Neural cell (in vitro differentiated cells): Measurements from ENCODE around the gene BCO1. TPM values are rescaled to one million over a fixed set of nuclear protein-coding genes. Genes with fewer than 3 reads are reported as not detected.

ENCODE experiments used
- H2AFZ ChIP-seq: fragments of 200-600, 300-800 bp; sonication (generic), shearing (Covaris generic); 2 replicates; pipeline ENCODE4 v1.6.0; 2014; ENCODE audit warnings: low read depth, mild to moderate bottlenecking, antibody characterized with exemption, low read length, moderate library complexity
- H3F3A ChIP-seq: fragments of 200-600 bp; shearing (Covaris generic); 2 replicates; pipeline ENCODE4 v1.6.1; 2016; ENCODE audit warnings: mild to moderate bottlenecking, moderate library complexity, mixed read lengths, antibody characterized with exemption, low read length; ENCODE audit not compliant: insufficient read depth, poor library complexity, severe bottlenecking
- H3K27ac ChIP-seq: fragments of 200-600, 300-800 bp; sonication (generic), shearing (Covaris generic); 2 replicates; pipeline ENCODE4 v1.5.1; 2014; ENCODE audit warnings: mild to moderate bottlenecking, low read length, moderate library complexity
- H3K27me3 ChIP-seq: fragments of 300-800, 200-600 bp; sonication (generic), shearing (Covaris generic); 2 replicates; pipeline ENCODE4 v1.6.0; 2014; ENCODE audit warnings: mild to moderate bottlenecking, low read depth, low read length, moderate library complexity; ENCODE audit not compliant: insufficient read depth
- H3K36me3 ChIP-seq: fragments of 300-800, 200-600 bp; sonication (generic), shearing (Covaris generic); 2 replicates; pipeline ENCODE4 v1.5.1; 2014; ENCODE audit warnings: mild to moderate bottlenecking, antibody characterized with exemption, low read length, moderate library complexity; ENCODE audit not compliant: insufficient read depth
- H3K4me2 ChIP-seq: fragments of 300-800, 200-600 bp; sonication (generic), shearing (Covaris generic); 2 replicates; pipeline ENCODE4 v1.6.0; 2014; ENCODE audit warnings: mild to moderate bottlenecking, low read length
- H3K4me3 ChIP-seq: fragments of 300-800, 200-600 bp; sonication (generic), shearing (Covaris generic); 2 replicates; pipeline ENCODE4 v1.5.1; 2014; ENCODE audit warnings: mild to moderate bottlenecking, low read length, moderate library complexity
- H3K79me2 ChIP-seq: fragments of 200-600 bp; shearing (Covaris generic); replicated peaks from 2 replicates; pipeline ENCODE4 v1.6.0; 2014; ENCODE audit warnings: mild to moderate bottlenecking, low read length, moderate library complexity; ENCODE audit not compliant: insufficient read depth
- H3K9ac ChIP-seq: fragments of 300-800, 200-600 bp; sonication (generic), shearing (Covaris generic); 2 replicates; pipeline ENCODE4 v1.6.1; 2016; ENCODE audit warnings: mild to moderate bottlenecking, low read length, mixed read lengths
- H3K9me2 ChIP-seq: fragments of 200-600 bp; shearing (Covaris generic); 2 replicates; pipeline ENCODE4 v1.6.1; 2016; ENCODE audit warnings: mild to moderate bottlenecking, low read length, mixed read lengths; ENCODE audit not compliant: insufficient read depth
- H3K9me3 ChIP-seq: fragments of 200-600, 300-800 bp; sonication (generic), shearing (Covaris generic); 2 replicates; pipeline ENCODE4 v1.6.1; 2016; ENCODE audit warnings: mild to moderate bottlenecking, mixed run types, low read length, moderate library complexity, mixed read lengths
- H4K20me1 ChIP-seq: fragments of 200-600 bp; shearing (Covaris generic); 2 replicates; pipeline ENCODE4 v1.6.1; 2016; ENCODE audit warnings: mild to moderate bottlenecking, mixed run types; ENCODE audit not compliant: insufficient read depth
- CTCF ChIP-seq: fragments of 450-650 bp; IDR thresholded peaks from 2 replicates; pipeline ENCODE4 v1.5.1; 2014; ENCODE audit warnings: antibody characterized with exemption, mild to moderate bottlenecking, moderate library complexity; ENCODE audit not compliant: poor library complexity, severe bottlenecking
- EP300 ChIP-seq: fragments of 450-650 bp; conservative IDR thresholded peaks from 2 replicates; pipeline ENCODE4 v1.6.1; 2014; ENCODE audit warnings: antibody characterized with exemption, mild to moderate bottlenecking, moderate library complexity; ENCODE audit not compliant: poor library complexity, severe bottlenecking
- EZH2 ChIP-seq: fragments of 200-600, 300-800 bp; shearing (Covaris generic), sonication (generic); IDR thresholded peaks from 2 replicates; pipeline ENCODE4 v1.6.1; 2014; ENCODE audit warnings: antibody characterized with exemption, low read length, borderline replicate concordance, mild to moderate bottlenecking; ENCODE audit not compliant: insufficient read depth, poor library complexity, severe bottlenecking
- MXI1 ChIP-seq: fragments of 450-650 bp; conservative IDR thresholded peaks from 2 replicates; pipeline ENCODE4 v1.6.1; 2014; ENCODE audit warnings: antibody characterized with exemption, mild to moderate bottlenecking; ENCODE audit not compliant: poor library complexity, severe bottlenecking
- POLR2AphosphoS5 ChIP-seq: IDR thresholded peaks from 2 replicates; pipeline ENCODE4 v1.6.1; 2012
- RAD21 ChIP-seq: fragments of 450-650 bp; conservative IDR thresholded peaks from 2 replicates; pipeline ENCODE4 v1.6.1; 2014; ENCODE audit warnings: antibody characterized with exemption, mild to moderate bottlenecking, moderate library complexity
- REST ChIP-seq: IDR thresholded peaks from 2 replicates; pipeline ENCODE4 v1.6.1; 2012; ENCODE audit warnings: borderline replicate concordance
- SMC3 ChIP-seq: fragments of 450-650 bp; conservative IDR thresholded peaks from 2 replicates; pipeline ENCODE4 v1.6.1; 2014; ENCODE audit warnings: antibody characterized with exemption, mild to moderate bottlenecking, moderate library complexity; ENCODE audit not compliant: poor library complexity
- TAF1 ChIP-seq: IDR thresholded peaks from 2 replicates; pipeline ENCODE4 v1.6.1; 2012; ENCODE audit warnings: low read depth
- polyA plus RNA-seq: library from polyadenylated mRNA; depleted of rRNA; stranded (reverse); fragments of >200 nt; gene quantifications from 2 replicates; pipeline ENCODE4 v1.2.3, GENCODE V29; 2014

The BCO1 gene
- polyA plus RNA-seq, 1 donor from 2014 or later = not detected

DNA sequence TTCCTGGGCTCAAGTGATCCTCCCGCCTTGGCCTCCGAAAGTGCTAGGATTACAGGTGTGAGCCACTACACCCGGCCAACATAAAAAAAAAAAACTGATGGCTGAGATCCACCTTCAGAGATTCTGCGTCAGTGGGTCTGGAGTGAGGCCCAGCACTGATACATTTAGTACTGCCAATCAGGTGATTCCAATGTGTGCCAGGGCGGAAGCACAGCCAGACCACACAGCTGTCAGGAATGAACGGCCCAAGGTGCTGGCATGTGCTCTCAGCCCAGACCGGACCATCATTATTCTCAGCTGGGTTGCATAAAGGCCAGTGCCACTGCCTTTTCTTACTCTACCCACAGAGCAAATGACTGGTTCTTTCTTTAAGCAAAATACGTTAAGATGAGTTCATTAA, 1.2 kb upstream of the BCO1 start:
- H3K9me2 ChIP-seq = no peaks in the 10 kb centered on the region
- H3K4me2 ChIP-seq = no peak overlapping the region
- H3K27ac ChIP-seq = no peak overlapping the region

GRCh38 chr16:81237942-81238295, 570 bp upstream of the BCO1 start:
- no peak overlapping the region for H3K4me3 ChIP-seq
- H3K27me3 ChIP-seq = no peaks in the 10 kb centered on the region
- H4K20me1 ChIP-seq = no peaks in the 10 kb centered on the region
- H3K4me2 ChIP-seq = no peak overlapping the region
- no peaks in the 10 kb centered on the region for H3K79me2 ChIP-seq
- H3K36me3 ChIP-seq = no peaks in the 10 kb centered on the region
- no peaks in the 10 kb centered on the region for H3F3A ChIP-seq
- H3K27ac ChIP-seq = no peak overlapping the region
- no peaks in the 10 kb centered on the region for H3K9me3 ChIP-seq
- no peak overlapping the region for H3K9ac ChIP-seq
- H3K9me2 ChIP-seq = no peaks in the 10 kb centered on the region
- H2AFZ ChIP-seq = no peak overlapping the region
- TF ChIP-seq MXI1 = no peak
- TF ChIP-seq TAF1 = no peak
- TF ChIP-seq REST = no peak
- no peak for TF ChIP-seq RAD21
- TF ChIP-seq SMC3 = no peak
- TF ChIP-seq CTCF = no peak
- TF ChIP-seq EZH2 = no peak

More for the DNA sequence above, 1.2 kb upstream of the BCO1 start:
- Histone ChIP-seq H3K27me3 (no peaks in the 10 kb centered on the region), H4K20me1 (no peaks in the 10 kb centered on the region), H3K9me3 (no peaks in the 10 kb centered on the region), H3K9ac (no peak overlapping the region), H3K4me3 (no peak overlapping the region), H2AFZ (no peak overlapping the region), H3K36me3 (no peaks in the 10 kb centered on the region), H3K79me2 (no peaks in the 10 kb centered on the region), H3F3A (no peaks in the 10 kb centered on the region)
- no peak for TF ChIP-seq TAF1
- no peak for TF ChIP-seq RAD21
- no peak for TF ChIP-seq EZH2
- TF ChIP-seq CTCF = no peak
- TF ChIP-seq EP300 = no peak
- no peak for TF ChIP-seq MXI1
- no peak for TF ChIP-seq SMC3
- TF ChIP-seq POLR2AphosphoS5 = no peak
- no peak for TF ChIP-seq REST
